NT2/D1 (cell line): Measurements from ENCODE around the gene NUAK1.

Experiments used
- DNase-seq: peaks from one replicate; pipeline ENCODE4 v3.0.0-alpha.2; 2011; ENCODE audit warnings: low read depth, low spot score
- H3K27me3 ChIP-seq: 2 replicates; pipeline ENCODE4 v1.6.0; 2011; ENCODE audit warnings: mild to moderate bottlenecking; ENCODE audit not compliant: insufficient read length, insufficient read depth
- H3K36me3 ChIP-seq: 2 replicates; pipeline ENCODE4 v1.6.1; 2011; ENCODE audit warnings: mild to moderate bottlenecking, low read length, mixed read lengths; ENCODE audit not compliant: insufficient read depth, insufficient read length
- H3K4me1 ChIP-seq: 2 replicates; pipeline ENCODE4 v1.5.1; 2011; ENCODE audit not compliant: insufficient read depth, insufficient read length
- H3K4me3 ChIP-seq: 2 replicates; pipeline ENCODE4 v1.5.1; 2011; ENCODE audit warnings: low read depth; ENCODE audit not compliant: insufficient read length
- H3K9ac ChIP-seq: 2 replicates; pipeline ENCODE4 v1.6.0; 2011; ENCODE audit warnings: low read depth; ENCODE audit not compliant: insufficient read length
- H3K9me3 ChIP-seq: 2 replicates; pipeline ENCODE4 v1.5.1; 2011; ENCODE audit warnings: mild to moderate bottlenecking, low read length; ENCODE audit not compliant: insufficient read depth
- SUZ12 ChIP-seq: IDR thresholded peaks from 2 replicates; pipeline ENCODE4 v1.6.1; 2011; ENCODE audit not compliant: insufficient read length, insufficient read depth; ENCODE audit errors: extremely low read depth
- YY1 ChIP-seq: IDR thresholded peaks from 2 replicates; pipeline ENCODE4 v1.6.1; 2011; ENCODE audit not compliant: insufficient read length, insufficient read depth
- ZNF274 ChIP-seq: IDR thresholded peaks from 2 replicates; pipeline ENCODE4 v1.6.1; 2011; ENCODE audit warnings: mild to moderate bottlenecking, low read depth, low read length

NUAK1 gene

GRCh38 chr12:106064721-106065021 lies 74.1 kb downstream of the NUAK1 start:
- H3K9ac ChIP-seq = no peak overlapping the region
- no peaks in the 10 kb centered on the region for H3K9me3 ChIP-seq
- no peaks in the 10 kb centered on the region for H3K4me1 ChIP-seq
- H3K4me3 ChIP-seq = no peak overlapping the region
- no peak for TF ChIP-seq ZNF274
- no peak for DNase-seq
- peaks cover 69% of the 10 kb centered on the region for H3K36me3 ChIP-seq
- H3K27me3 ChIP-seq = no peaks in the 10 kb centered on the region

- Histone ChIP-seq H3K27me3 (no peaks in the 10 kb centered on the region), H3K36me3 (peaks cover 64% of the 10 kb centered on the region), H3K4me1 (no peaks in the 10 kb centered on the region), H3K9me3 (no peaks in the 10 kb centered on the region), H3K4me3 (no peak overlapping the region), H3K9ac (no peak overlapping the region)
- DNase-seq = no peak
- TF ChIP-seq YY1 (no peak), SUZ12 (no peak), ZNF274 (no peak)
These were observed 74.7 kb downstream of the NUAK1 start for GRCh38 chr12:106063826-106064720.

- H3K4me3 ChIP-seq = no peak overlapping the region
- H3K4me1 ChIP-seq = no peaks in the 10 kb centered on the region
- no peak for DNase-seq
- no peaks in the 10 kb centered on the region for H3K9me3 ChIP-seq
- TF ChIP-seq SUZ12 (no peak), YY1 (no peak), ZNF274 (no peak)
- peaks cover 50% of the 10 kb centered on the region for H3K36me3 ChIP-seq
- H3K27me3 ChIP-seq = no peaks in the 10 kb centered on the region
- no peak overlapping the region for H3K9ac ChIP-seq
These were observed 76.1 kb downstream of the NUAK1 start for GRCh38 chr12:106062693-106063092.

- no peak overlapping the region for H3K4me3 ChIP-seq
- peaks cover 16% of the 10 kb centered on the region for H3K9me3 ChIP-seq
- TF ChIP-seq ZNF274 (no peak), SUZ12 (no peak), YY1 (no peak)
- no peak for DNase-seq
- no peak overlapping the region for H3K9ac ChIP-seq
- no peaks in the 10 kb centered on the region for H3K27me3 ChIP-seq
- no peaks in the 10 kb centered on the region for H3K4me1 ChIP-seq
- H3K36me3 ChIP-seq = peaks cover 9% of the 10 kb centered on the region
These were observed 80.2 kb downstream of the NUAK1 start for GRCh38 chr12:106058256-106059182.

GRCh38 chr12:106054049-106054448 lies 84.7 kb downstream of the NUAK1 start:
- no peak for DNase-seq
- TF ChIP-seq ZNF274 (no peak), YY1 (no peak), SUZ12 (no peak)
- Histone ChIP-seq H3K4me3 (no peak overlapping the region), H3K36me3 (no peaks in the 10 kb centered on the region), H3K4me1 (no peaks in the 10 kb centered on the region), H3K9ac (no peak overlapping the region), H3K9me3 (peaks cover 16% of the 10 kb centered on the region), H3K27me3 (no peaks in the 10 kb centered on the region)

GRCh38 chr12:106051853-106052531 lies 86.8 kb downstream of the NUAK1 start:
- Histone ChIP-seq H3K27me3 (no peaks in the 10 kb centered on the region), H3K36me3 (no peaks in the 10 kb centered on the region), H3K9ac (no peak overlapping the region), H3K9me3 (peaks cover 16% of the 10 kb centered on the region), H3K4me1 (no peaks in the 10 kb centered on the region), H3K4me3 (no peak overlapping the region)
- TF ChIP-seq SUZ12 (no peak), YY1 (no peak), ZNF274 (no peak)
- DNase-seq = no peak
